HCT116 (cell line): ENCODE measurements around the gene CHST12. TPM values are rescaled to one million over a fixed set of nuclear protein-coding genes. Genes with fewer than 3 reads are reported as not detected.

Experiments used
- ATAC-seq: fragments of 200-7000 bp; cut with Tn5 transposase; 2 replicates; pipeline ENCODE4 v1.9.1; 2020; ENCODE audit warnings: mild to moderate bottlenecking, moderate library complexity
- BruUV-seq: library from RNA; stranded (reverse); fragments of 400-500 nt; replicated peaks from 2 replicates; lab custom pipeline; 2021; lab: Mats Ljungman, UMichigan
- CTCF ChIA-PET: fragments of 300-600 bp; sonication (Branson Sonifier 250); formaldehyde crosslinking; loops from one replicate; lab custom pipeline; 2021; ENCODE audit warnings: antibody characterized with exemption; lab: Charles Lee
- POLR2A ChIA-PET: fragments of 300-600, 350-600 bp; sonication (Branson Sonifier 250); formaldehyde crosslinking; loops from one replicate; lab custom pipeline; 2021; ENCODE audit warnings: antibody characterized with exemption; lab: Charles Lee
- RAD21 ChIA-PET, 2 experiments: fragments of 300-600 bp; sonication (Branson Sonifier 250); formaldehyde crosslinking; loops; one replicate each; lab custom pipeline; 2023; ENCODE audit warnings: low total read pairs in 2 of 2; ENCODE audit not compliant: uncharacterized antibody in 2 of 2, unreplicated experiment in 2 of 2, low non-redundant PET in 1 of 2; lab: Charles Lee
- DNase-seq: peaks from one replicate; pipeline ENCODE4 v3.0.0-alpha.2; 2010; ENCODE audit warnings: low read depth, low spot score
- H2AFZ ChIP-seq: fragments of 200-600 bp; shearing (Covaris generic), sonication (generic); 2 replicates; pipeline ENCODE4 v1.6.1; 2017; ENCODE audit warnings: low read depth, mixed run types, mixed read lengths, antibody characterized with exemption, low read length; ENCODE audit not compliant: poor library complexity, severe bottlenecking
- H3K27ac ChIP-seq: 2 replicates; pipeline ENCODE4 v1.5.1; 2012; ENCODE audit warnings: low read depth, low read length
- H3K27me3 ChIP-seq: fragments of 200-600 bp; sonication (generic); 2 replicates; pipeline ENCODE4 v1.6.1; 2016; ENCODE audit warnings: mixed run types, low read length, mixed read lengths; ENCODE audit not compliant: insufficient read depth
- H3K36me3 ChIP-seq, 2 experiments: fragments of 200-500 bp in 1 of 2; fragments of 200-600 bp in 1 of 2; sonication (Bioruptor generic) in 1 of 2; sonication (generic) in 1 of 2; 2 replicates each; pipeline versions ENCODE4 v1.5.1 to v1.6.1; 2014 to 2016; ENCODE audit warnings: low read length in 2 of 2, inconsistent platforms in 1 of 2, mixed read lengths in 1 of 2, mixed run types in 1 of 2; ENCODE audit not compliant: insufficient read depth in 2 of 2, control insufficient read depth in 1 of 2
- H3K4me1 ChIP-seq, 2 experiments: fragments of 200-600 bp in 1 of 2; sonication (generic) in 1 of 2; 2 replicates each; pipeline versions ENCODE4 v1.5.1 to v1.6.1; 2012 to 2017; ENCODE audit warnings: low read length in 2 of 2, inconsistent platforms in 1 of 2, mild to moderate bottlenecking in 1 of 2, mixed read lengths in 1 of 2, mixed run types in 1 of 2, moderate library complexity in 1 of 2; ENCODE audit not compliant: insufficient read depth in 2 of 2, control insufficient read depth in 1 of 2
- H3K4me2 ChIP-seq: fragments of 200-600 bp; sonication (generic); 2 replicates; pipeline ENCODE4 v1.6.1; 2017; ENCODE audit warnings: mixed run types, low read length, mixed read lengths
- H3K4me3 ChIP-seq, 2 experiments: fragments of 200-600 bp in 1 of 2; sonication (generic) in 1 of 2; replicated peaks in 1 of 2; 2 replicates each; pipeline ENCODE4 v1.5.1; 2011 to 2016; ENCODE audit warnings: low read length in 2 of 2, control low read depth in 1 of 2, low read depth in 1 of 2, mild to moderate bottlenecking in 1 of 2, mixed read lengths in 1 of 2, mixed run types in 1 of 2
- H3K79me2 ChIP-seq: fragments of 200-600 bp; sonication (generic); 2 replicates; pipeline ENCODE4 v1.6.1; 2017; ENCODE audit warnings: mild to moderate bottlenecking, mixed run types, low read length, moderate library complexity, mixed read lengths; ENCODE audit not compliant: insufficient read depth
- H3K9ac ChIP-seq: fragments of 200-600 bp; sonication (generic); 2 replicates; pipeline ENCODE4 v1.6.1; 2016; ENCODE audit warnings: low read length, mixed read lengths
- H3K9me2 ChIP-seq: fragments of 200-600 bp; sonication (generic), shearing (Covaris generic); 2 replicates; pipeline ENCODE4 v1.6.1; 2017; ENCODE audit warnings: mixed run types, mild to moderate bottlenecking, moderate library complexity; ENCODE audit not compliant: insufficient read depth
- H3K9me3 ChIP-seq, 2 experiments: fragments of 200-500 bp in 1 of 2; fragments of 200-600 bp in 1 of 2; sonication (Bioruptor generic) in 1 of 2; sonication (generic) in 1 of 2; 2 replicates each; pipeline ENCODE4 v1.6.1; 2014 to 2017; ENCODE audit warnings: low read length in 2 of 2, mixed read lengths in 2 of 2, inconsistent platforms in 1 of 2, low read depth in 1 of 2, mild to moderate bottlenecking in 1 of 2, mixed run types in 1 of 2, moderate library complexity in 1 of 2; ENCODE audit not compliant: control insufficient read depth in 1 of 2, insufficient read depth in 1 of 2
- H4K20me1 ChIP-seq: fragments of 200-600 bp; sonication (generic), shearing (Covaris generic); 2 replicates; pipeline ENCODE4 v1.6.1; 2017; ENCODE audit warnings: mixed run types, mild to moderate bottlenecking, moderate library complexity; ENCODE audit not compliant: insufficient read depth
- ATF3 ChIP-seq: IDR thresholded peaks from 2 replicates; pipeline ENCODE4 v1.6.1; 2012
- CBX3 ChIP-seq: IDR thresholded peaks from 2 replicates; pipeline ENCODE4 v1.6.1; 2012; ENCODE audit warnings: low read depth
- EGR1 ChIP-seq: IDR thresholded peaks from 2 replicates; pipeline ENCODE4 v1.6.1; 2012; ENCODE audit warnings: low read depth
- ELF1 ChIP-seq: IDR thresholded peaks from 2 replicates; pipeline ENCODE4 v1.6.1; 2012; ENCODE audit warnings: low read depth, borderline replicate concordance
- EZH2phosphoT487 ChIP-seq: fragments of 200-600 bp; IDR thresholded peaks from 2 replicates; pipeline ENCODE4 v1.6.1; 2018; ENCODE audit warnings: antibody characterized with exemption, borderline replicate concordance
- FOSL1 ChIP-seq: IDR thresholded peaks from 2 replicates; pipeline ENCODE4 v1.6.1; 2012; ENCODE audit warnings: low read depth
- JUND ChIP-seq: IDR thresholded peaks from 2 replicates; pipeline ENCODE4 v1.6.1; 2012
- POLR2A ChIP-seq: IDR thresholded peaks from 2 replicates; pipeline ENCODE4 v1.7.0; 2011; ENCODE audit warnings: borderline replicate concordance; ENCODE audit not compliant: insufficient read depth, insufficient read length; ENCODE audit errors: extremely low read depth
- SIN3A ChIP-seq: IDR thresholded peaks from 2 replicates; pipeline ENCODE4 v1.6.1; 2012; ENCODE audit warnings: low read depth
- SP1 ChIP-seq: IDR thresholded peaks from 2 replicates; pipeline ENCODE4 v1.6.1; 2012; ENCODE audit warnings: low read depth
- SRF ChIP-seq: IDR thresholded peaks from 2 replicates; pipeline ENCODE4 v1.6.1; 2012; ENCODE audit warnings: low read depth
- TCF7L2 ChIP-seq: IDR thresholded peaks from 2 replicates; pipeline ENCODE4 v1.7.0; 2011; ENCODE audit warnings: borderline replicate concordance, inconsistent platforms; ENCODE audit not compliant: insufficient read depth, insufficient read length; ENCODE audit errors: extremely low read depth
- YY1 ChIP-seq: IDR thresholded peaks from 2 replicates; pipeline ENCODE4 v1.6.1; 2011; ENCODE audit warnings: low read length, low read depth, moderate library complexity, mild to moderate bottlenecking; ENCODE audit not compliant: insufficient replicate concordance; ENCODE audit errors: extremely low read depth
- intact Hi-C: fragments of 100-400 bp; cut with micrococcal nuclease; formaldehyde crosslinking; loops from 2 replicates; pipeline ENCODE4 v1.10.0; 2022
- total RNA-seq: library from RNA; stranded (reverse); gene quantifications from one replicate; pipeline ENCODE4 v1.2.1, GENCODE V29; 2021; ENCODE audit not compliant: unreplicated experiment

The CHST12 gene
- total RNA-seq, 1 experiment from 2014 or later: 14.2 TPM

- no peak overlapping the region for H2AFZ ChIP-seq
- no peaks in the 10 kb centered on the region for H3K9me2 ChIP-seq
- intact Hi-C loops: no loop called here
- ChIA-PET CTCF (no interaction called here), RAD21 (no interaction called here), POLR2A (no interaction called here)
- no peaks in the 10 kb centered on the region for H3K9me3 ChIP-seq
- H3K36me3 ChIP-seq: no peaks in the 10 kb centered on the region
- H3K27me3 ChIP-seq: no peaks in the 10 kb centered on the region
- no peaks in the 10 kb centered on the region; a peak in 1 of 4 replicates for H3K4me1 ChIP-seq
- BruUV-seq: no TSS peak
- TF ChIP-seq SP1 (no peak), SIN3A (no peak), POLR2A (no peak), YY1 (no peak), TCF7L2 (no peak), CBX3 (no peak), EGR1 (no peak), EZH2phosphoT487 (no peak), ATF3 (no peak), FOSL1 (no peak), JUND (no peak), SRF (no peak), ELF1 (no peak)
- ATAC-seq (no peak), DNase-seq (no peak)
- H3K9ac ChIP-seq: no peak overlapping the region
- no peak overlapping the region for H3K4me3 ChIP-seq
- H3K27ac ChIP-seq: no peak overlapping the region
- no peaks in the 10 kb centered on the region for H3K79me2 ChIP-seq
- H4K20me1 ChIP-seq: no peaks in the 10 kb centered on the region
- no peak overlapping the region for H3K4me2 ChIP-seq
Measured at GRCh38 chr7:2493205-2494164, 90.1 kb downstream of the CHST12 start.
